WTC11 (cell line): Measurements from ENCODE around the gene ITK. TPM values are rescaled to one million over a fixed set of nuclear protein-coding genes. Genes with fewer than 3 reads are reported as not detected.

Experiments used
- ATAC-seq: fragments of 200-7000 bp; cut with Tn5 transposase; 2 replicates; pipeline ENCODE4 v1.10.0; 2021; ENCODE audit warnings: mild to moderate bottlenecking, moderate library complexity
- CTCF ChIA-PET: fragments of 300-600 bp; sonication (Branson Sonifier 250); formaldehyde crosslinking; loops from one replicate; lab custom pipeline; 2021; ENCODE audit warnings: antibody characterized with exemption; lab: Charles Lee
- POLR2A ChIA-PET: fragments of 350-600 bp; sonication (Branson Sonifier 250); formaldehyde crosslinking; loops from one replicate; lab custom pipeline; 2021; ENCODE audit warnings: antibody characterized with exemption; lab: Charles Lee
- DNase-seq: peaks from one replicate; pipeline ENCODE4 v3.0.0; 2021; ENCODE audit warnings: low spot score
- H3K27ac Mint-ChIP-seq: 2 replicates; pipeline ENCODE4 v1.8.0; 2021; ENCODE audit warnings: mixed read lengths
- H3K27me3 Mint-ChIP-seq: 2 replicates; pipeline ENCODE4 v1.8.0; 2021; ENCODE audit warnings: low read depth, mild to moderate bottlenecking, moderate library complexity, mixed read lengths
- H3K36me3 Mint-ChIP-seq: 2 replicates; pipeline ENCODE4 v1.8.0; 2021; ENCODE audit warnings: mixed read lengths
- H3K4me1 Mint-ChIP-seq: 2 replicates; pipeline ENCODE4 v1.8.0; 2022; ENCODE audit warnings: mixed read lengths
- H3K4me3 Mint-ChIP-seq: 2 replicates; pipeline ENCODE4 v1.8.0; 2021; ENCODE audit warnings: mild to moderate bottlenecking, moderate library complexity, mixed read lengths
- H3K9me3 Mint-ChIP-seq: 2 replicates; pipeline ENCODE4 v1.8.0; 2021; ENCODE audit warnings: mixed read lengths
- ATF3 ChIP-seq: sonication (generic); formaldehyde crosslinking; conservative IDR thresholded peaks from 2 replicates; pipeline ENCODE4 v1.8.1; 2022; ENCODE audit warnings: mild to moderate bottlenecking, missing genetic modification reagents
- CBFB ChIP-seq: sonication (generic); formaldehyde crosslinking; IDR thresholded peaks from 2 replicates; pipeline ENCODE4 v1.8.1; 2022; ENCODE audit warnings: mild to moderate bottlenecking, low read depth, missing genetic modification reagents
- CREB1 ChIP-seq: sonication (generic); formaldehyde crosslinking; IDR thresholded peaks from 2 replicates; pipeline ENCODE4 v1.8.0; 2023; ENCODE audit warnings: mild to moderate bottlenecking, missing genetic modification reagents
- CREM ChIP-seq: sonication (generic); formaldehyde crosslinking; IDR thresholded peaks from 2 replicates; pipeline ENCODE4 v1.8.1; 2022; ENCODE audit warnings: mild to moderate bottlenecking, missing genetic modification reagents, moderate library complexity
- GRHL2 ChIP-seq: fragments of 250-450 bp; sonication (Bioruptor Pico); IDR thresholded peaks from 2 replicates; pipeline ENCODE4 v1.8.0; 2022; ENCODE audit warnings: mild to moderate bottlenecking, moderate library complexity; ENCODE audit not compliant: insufficient replicate concordance, severe bottlenecking
- HMGXB4 ChIP-seq: sonication (generic); formaldehyde crosslinking; IDR thresholded peaks from 2 replicates; pipeline ENCODE4 v1.8.1; 2023; ENCODE audit warnings: mild to moderate bottlenecking, moderate library complexity, missing genetic modification reagents
- JAZF1 ChIP-seq: fragments of 250-450 bp; sonication (Bioruptor Pico); IDR thresholded peaks from 2 replicates; pipeline ENCODE4 v1.9.0; 2021; ENCODE audit warnings: moderate library complexity, mild to moderate bottlenecking, inconsistent platforms
- KAT7 ChIP-seq: sonication (generic); formaldehyde crosslinking; IDR thresholded peaks from 2 replicates; pipeline ENCODE4 v1.8.1; 2023; ENCODE audit warnings: missing genetic modification reagents, mild to moderate bottlenecking, borderline replicate concordance
- MAX ChIP-seq: sonication (generic); formaldehyde crosslinking; IDR thresholded peaks from 2 replicates; pipeline ENCODE4 v1.8.0; 2022; ENCODE audit warnings: mild to moderate bottlenecking, missing genetic modification reagents
- MYBL2 ChIP-seq: sonication (generic); formaldehyde crosslinking; IDR thresholded peaks from 2 replicates; pipeline ENCODE4 v1.8.1; 2023; ENCODE audit warnings: mild to moderate bottlenecking, moderate library complexity, missing genetic modification reagents
- NFATC4 ChIP-seq: fragments of 250-450 bp; sonication (Bioruptor Pico); IDR thresholded peaks from 2 replicates; pipeline ENCODE4 v1.9.0; 2021; ENCODE audit warnings: mild to moderate bottlenecking
- NFYB ChIP-seq: sonication (generic); formaldehyde crosslinking; conservative IDR thresholded peaks from 2 replicates; pipeline ENCODE4 v1.8.0; 2022; ENCODE audit warnings: low read depth, missing genetic modification reagents
- NR1H2 ChIP-seq: sonication (generic); formaldehyde crosslinking; IDR thresholded peaks from 2 replicates; pipeline ENCODE4 v1.9.0; 2021; ENCODE audit warnings: mild to moderate bottlenecking, moderate library complexity, missing genetic modification reagents
- NR3C1 ChIP-seq: sonication (generic); formaldehyde crosslinking; conservative IDR thresholded peaks from 2 replicates; pipeline ENCODE4 v1.8.1; 2023; ENCODE audit warnings: low read depth, mild to moderate bottlenecking, missing genetic modification reagents
- PRRX2 ChIP-seq: fragments of 250-450 bp; sonication (Bioruptor Pico); IDR thresholded peaks from 2 replicates; pipeline ENCODE4 v1.8.0; 2021; ENCODE audit warnings: mild to moderate bottlenecking
- RELA ChIP-seq: sonication (generic); formaldehyde crosslinking; IDR thresholded peaks from 2 replicates; pipeline ENCODE4 v1.8.1; 2022; ENCODE audit warnings: missing genetic modification reagents, mild to moderate bottlenecking, borderline replicate concordance
- SMAD4 ChIP-seq: sonication (generic); formaldehyde crosslinking; IDR thresholded peaks from 2 replicates; pipeline ENCODE4 v1.8.0; 2022; ENCODE audit warnings: mild to moderate bottlenecking, missing genetic modification reagents
- TP53 ChIP-seq: sonication (generic); formaldehyde crosslinking; IDR thresholded peaks from 2 replicates; pipeline ENCODE4 v1.8.1; 2023; ENCODE audit warnings: mild to moderate bottlenecking, missing genetic modification reagents
- USF1 ChIP-seq: sonication (generic); formaldehyde crosslinking; IDR thresholded peaks from 2 replicates; pipeline ENCODE4 v1.8.0; 2022; ENCODE audit warnings: mild to moderate bottlenecking, missing genetic modification reagents
- ZBTB43 ChIP-seq: sonication (generic); formaldehyde crosslinking; IDR thresholded peaks from 2 replicates; pipeline ENCODE4 v1.8.1; 2023; ENCODE audit warnings: mild to moderate bottlenecking, missing genetic modification reagents
- ZNF219 ChIP-seq: sonication (generic); formaldehyde crosslinking; IDR thresholded peaks from 2 replicates; pipeline ENCODE4 v1.8.0; 2023; ENCODE audit warnings: missing genetic modification reagents, mild to moderate bottlenecking, borderline replicate concordance
- ZNF532 ChIP-seq: fragments of 250-450 bp; sonication (Bioruptor Pico); IDR thresholded peaks from 2 replicates; pipeline ENCODE4 v1.9.0; 2021; ENCODE audit warnings: mild to moderate bottlenecking, borderline replicate concordance
- total RNA-seq: library from RNA; stranded (reverse); gene quantifications from 3 replicates; pipeline ENCODE4 v1.2.3, GENCODE V29; 2021

Gene ITK
- total RNA-seq, 1 experiment from 2014 or later, result 0.52 TPM

GRCh38 chr5:157214861-157215513, 34.3 kb downstream of the ITK start (continued):
- TF ChIP-seq ZBTB43 (CRISPR knock-in tag), result no peak
- no peak for TF ChIP-seq HMGXB4 (CRISPR knock-in tag)
- TF ChIP-seq NR3C1 (CRISPR knock-in tag), result no peak
- no peak for TF ChIP-seq NR1H2 (CRISPR knock-in tag)
- TF ChIP-seq, all 79 proteins: peak for 0

GRCh38 chr5:157215514-157216167, 35.0 kb downstream of the ITK start:
- Mint-ChIP-seq H3K27ac (no peak overlapping the region), H3K27me3 (no peaks in the 10 kb centered on the region; the same call in 1 of the 2 replicates), H3K36me3 (no peaks in the 10 kb centered on the region), H3K4me1 (peaks cover 3% of the 10 kb centered on the region), H3K4me3 (no peak overlapping the region), H3K9me3 (no peaks in the 10 kb centered on the region)
- DNase-seq (no peak), ATAC-seq (no peak)
- ChIA-PET POLR2A (no interaction called here), CTCF (no interaction called here)
- TF ChIP-seq ZNF219 (CRISPR knock-in tag) (no peak), CREB1 (CRISPR knock-in tag) (no peak), NFATC4 (no peak), GRHL2 (CRISPR knock-in tag) (no peak), CBFB (CRISPR knock-in tag) (no peak), MAX (CRISPR knock-in tag) (no peak)

GRCh38 chr5:157216391-157217142, 35.9 kb downstream of the ITK start:
- no peak for ATAC-seq
- no peak for TF ChIP-seq JAZF1 (CRISPR knock-in tag)
- TF ChIP-seq SMAD4 (CRISPR knock-in tag), result no peak
- no peak for TF ChIP-seq KAT7 (CRISPR knock-in tag)
- TF ChIP-seq ZNF532 (CRISPR knock-in tag), result no peak
- TF ChIP-seq MYBL2 (CRISPR knock-in tag), result no peak
- no peak for TF ChIP-seq CREM (CRISPR knock-in tag)
- TF ChIP-seq NFYB (CRISPR knock-in tag), result no peak
- no peak for TF ChIP-seq PRRX2 (CRISPR knock-in tag)
- no peak for TF ChIP-seq RELA (CRISPR knock-in tag)
- no peak for TF ChIP-seq NR1H2 (CRISPR knock-in tag)
- TF ChIP-seq TP53 (CRISPR knock-in tag), result no peak
- TF ChIP-seq ATF3 (CRISPR knock-in tag), result no peak
- TF ChIP-seq USF1, result no peak

More at GRCh38 chr5:157216391-157217142, 35.9 kb downstream of the ITK start:
- no peak overlapping the region for H3K27ac Mint-ChIP-seq
- no peaks in the 10 kb centered on the region; the same call in 1 of the 2 replicates for H3K27me3 Mint-ChIP-seq
- H3K4me1 Mint-ChIP-seq, result peaks cover 3% of the 10 kb centered on the region
- H3K9me3 Mint-ChIP-seq, result no peaks in the 10 kb centered on the region
- no peaks in the 10 kb centered on the region for H3K36me3 Mint-ChIP-seq
- no peak for DNase-seq
- POLR2A ChIA-PET, result no interaction called here
- CTCF ChIA-PET, result interaction anchor here (0.8 kb wide), 1 partner anchor 87 kb away, joined by 3 read pairs; no protein-coding TSS in a partner anchor
- no peak overlapping the region for H3K4me3 Mint-ChIP-seq
